Activated naive CD4-positive, alpha-beta T cell treated with anti-CD3 and anti-CD28 coated beads, Interleukin-2, amount 50 U/mL, for 24 hours (primary cell): ENCODE data around the gene CHRNB1.

Source experiments
- H3K27ac Mint-ChIP-seq: one replicate; pipeline ENCODE4 v1.8.0; 2021; ENCODE audit warnings: mild to moderate bottlenecking, mixed read lengths
- H3K27me3 Mint-ChIP-seq: one replicate; pipeline ENCODE4 v1.8.0; 2021; ENCODE audit warnings: mixed read lengths
- H3K36me3 Mint-ChIP-seq: one replicate; pipeline ENCODE4 v1.8.0; 2021; ENCODE audit warnings: mixed read lengths
- H3K4me1 Mint-ChIP-seq: one replicate; pipeline ENCODE4 v1.8.0; 2021; ENCODE audit warnings: mixed read lengths
- H3K4me3 Mint-ChIP-seq: one replicate; pipeline ENCODE4 v1.8.0; 2021; ENCODE audit warnings: mild to moderate bottlenecking, mixed read lengths
- H3K9me3 Mint-ChIP-seq: one replicate; pipeline ENCODE4 v1.8.0; 2021; ENCODE audit warnings: mixed read lengths

Gene CHRNB1

GRCh38 chr17:7444682-7445618 lies at the start of gene CHRNB1:
TSS of gene CHRNB1 (plus strand) at chr17:7445061. CDS start at chr17:7445128, 67 bp downstream.
- H3K27ac Mint-ChIP-seq = peak within 1 kb of the TSS; percentile 14
- H3K36me3 Mint-ChIP-seq = peaks cover 9% of the 10 kb centered on the region
- H3K4me3 Mint-ChIP-seq = peak within 1 kb of the TSS; percentile 80
- no peaks in the 10 kb centered on the region for H3K9me3 Mint-ChIP-seq
- peaks cover 30% of the 10 kb centered on the region for H3K4me1 Mint-ChIP-seq
- peaks cover 42% of the 10 kb centered on the region for H3K27me3 Mint-ChIP-seq

- Mint-ChIP-seq H3K9me3 (no peaks in the 10 kb centered on the region), H3K27ac (peak overlapping the region; percentile 66), H3K36me3 (no peaks in the 10 kb centered on the region), H3K4me3 (peak overlapping the region; percentile 16), H3K27me3 (no peaks in the 10 kb centered on the region), H3K4me1 (peaks cover 32% of the 10 kb centered on the region)
Measured at GRCh38 chr17:7396147-7396546, 48.7 kb upstream of the CHRNB1 start.

GRCh38 chr17:7398612-7399011 lies 46.2 kb upstream of the CHRNB1 start:
- Mint-ChIP-seq H3K27me3 (no peaks in the 10 kb centered on the region), H3K27ac (no peak overlapping the region), H3K4me3 (no peak overlapping the region), H3K9me3 (no peaks in the 10 kb centered on the region), H3K36me3 (no peaks in the 10 kb centered on the region), H3K4me1 (peaks cover 19% of the 10 kb centered on the region)

GRCh38 chr17:7403043-7403726 lies 41.7 kb upstream of the CHRNB1 start:
- Mint-ChIP-seq H3K4me3 (peak overlapping the region; percentile 96), H3K27ac (peak overlapping the region; percentile 55), H3K4me1 (peaks cover 15% of the 10 kb centered on the region), H3K9me3 (no peaks in the 10 kb centered on the region), H3K36me3 (no peaks in the 10 kb centered on the region), H3K27me3 (no peaks in the 10 kb centered on the region)

- Mint-ChIP-seq H3K4me1 (peaks cover 15% of the 10 kb centered on the region), H3K4me3 (peak overlapping the region; percentile 96), H3K27me3 (no peaks in the 10 kb centered on the region), H3K36me3 (no peaks in the 10 kb centered on the region), H3K9me3 (no peaks in the 10 kb centered on the region), H3K27ac (peak overlapping the region; percentile 93)
Measured at GRCh38 chr17:7403727-7403976, 41.2 kb upstream of the CHRNB1 start.

- Mint-ChIP-seq H3K4me1 (peaks cover 18% of the 10 kb centered on the region), H3K4me3 (peak within 1 kb of the TSS; percentile 96), H3K36me3 (no peaks in the 10 kb centered on the region), H3K27me3 (no peaks in the 10 kb centered on the region), H3K27ac (peak within 1 kb of the TSS; percentile 93), H3K9me3 (no peaks in the 10 kb centered on the region)
Measured at GRCh38 chr17:7403977-7404736, 40.7 kb upstream of the CHRNB1 start, which contains the start of gene TMEM256. TSS of gene TMEM256 (minus strand) at chr17:7404097. CDS start at chr17:7404084, 13 bp downstream.

- Mint-ChIP-seq H3K4me1 (peaks cover 21% of the 10 kb centered on the region), H3K27me3 (no peaks in the 10 kb centered on the region), H3K27ac (peak overlapping the region; percentile 59), H3K4me3 (peak overlapping the region; percentile 96), H3K36me3 (no peaks in the 10 kb centered on the region), H3K9me3 (no peaks in the 10 kb centered on the region)
Measured at GRCh38 chr17:7404737-7405349, 40.0 kb upstream of the CHRNB1 start.

- Mint-ChIP-seq H3K9me3 (no peaks in the 10 kb centered on the region), H3K27ac (peak overlapping the region; percentile 59), H3K27me3 (no peaks in the 10 kb centered on the region), H3K4me1 (peaks cover 21% of the 10 kb centered on the region), H3K36me3 (no peaks in the 10 kb centered on the region), H3K4me3 (peak overlapping the region; percentile 77)
Measured at GRCh38 chr17:7405350-7406234, 39.3 kb upstream of the CHRNB1 start.

- peak overlapping the region; percentile 8 for H3K27ac Mint-ChIP-seq
Measured at GRCh38 chr17:7406235-7406825, 38.5 kb upstream of the CHRNB1 start.

GRCh38 chr17:7407082-7407481 lies 37.8 kb upstream of the CHRNB1 start:
- no peak overlapping the region for H3K4me3 Mint-ChIP-seq
- no peak overlapping the region for H3K27ac Mint-ChIP-seq
- no peaks in the 10 kb centered on the region for H3K27me3 Mint-ChIP-seq
- peaks cover 21% of the 10 kb centered on the region for H3K4me1 Mint-ChIP-seq
- no peaks in the 10 kb centered on the region for H3K9me3 Mint-ChIP-seq
- H3K36me3 Mint-ChIP-seq = no peaks in the 10 kb centered on the region

More at GRCh38 chr17:7406235-7406825, 38.5 kb upstream of the CHRNB1 start:
- H3K4me3 Mint-ChIP-seq = peak overlapping the region; percentile 71
- peaks cover 21% of the 10 kb centered on the region for H3K4me1 Mint-ChIP-seq
- no peaks in the 10 kb centered on the region for H3K9me3 Mint-ChIP-seq
- no peaks in the 10 kb centered on the region for H3K27me3 Mint-ChIP-seq
- H3K36me3 Mint-ChIP-seq = no peaks in the 10 kb centered on the region

- Mint-ChIP-seq H3K9me3 (no peaks in the 10 kb centered on the region), H3K27me3 (no peaks in the 10 kb centered on the region), H3K4me3 (peak within 1 kb of the TSS; percentile 27), H3K27ac (no peak within 1 kb of the TSS), H3K4me1 (peaks cover 20% of the 10 kb centered on the region), H3K36me3 (no peaks in the 10 kb centered on the region)
Measured at GRCh38 chr17:7407485-7408251, 37.2 kb upstream of the CHRNB1 start, which contains the start of gene NLGN2. TSS of gene NLGN2 (plus strand) at chr17:7407845. CDS start at chr17:7408256, 411 bp downstream.

GRCh38 chr17:7408252-7408727 lies 36.6 kb upstream of the CHRNB1 start:
- Mint-ChIP-seq H3K27ac (no peak overlapping the region), H3K4me3 (no peak overlapping the region), H3K27me3 (no peaks in the 10 kb centered on the region), H3K36me3 (no peaks in the 10 kb centered on the region), H3K4me1 (peaks cover 14% of the 10 kb centered on the region), H3K9me3 (no peaks in the 10 kb centered on the region)

GRCh38 chr17:7408863-7409262 lies 36.0 kb upstream of the CHRNB1 start:
- H3K27ac Mint-ChIP-seq = peak overlapping the region; percentile 46
- peaks cover 14% of the 10 kb centered on the region for H3K4me1 Mint-ChIP-seq
- no peaks in the 10 kb centered on the region for H3K9me3 Mint-ChIP-seq
- peak overlapping the region; percentile 44 for H3K4me3 Mint-ChIP-seq
- H3K36me3 Mint-ChIP-seq = no peaks in the 10 kb centered on the region
- no peaks in the 10 kb centered on the region for H3K27me3 Mint-ChIP-seq
